GM12878 (cell line): ENCODE data around the gene OGFR. TPM values are rescaled to one million over a fixed set of nuclear protein-coding genes. Genes with fewer than 3 reads are reported as not detected.

Source experiments
- ATAC-seq: fragments of 200-7000 bp; cut with Tn5 transposase; 3 replicates; pipeline ENCODE4 v1.9.1; 2020; ENCODE audit warnings: mild to moderate bottlenecking, moderate library complexity
- BruUV-seq: library from RNA; stranded (reverse); fragments of 400-500 nt; replicated peaks from 2 replicates; lab custom pipeline; 2021; lab: Mats Ljungman, UMichigan
- CTCF ChIA-PET: fragments of 300-600 bp; sonication (Branson Sonifier 250); formaldehyde crosslinking; extraction: SDS; loops from one replicate; lab custom pipeline; 2021; ENCODE audit warnings: inconsistent platforms; lab: Yijun Ruan, JAX
- POLR2A ChIA-PET: fragments of 350-600 bp; formaldehyde crosslinking; extraction: SDS; loops from one replicate; lab custom pipeline; 2021; ENCODE audit warnings: inconsistent platforms; lab: Charles Lee
- RAD21 ChIA-PET: fragments of 300-600 bp; sonication (Branson Sonifier 250); formaldehyde crosslinking; loops from one replicate; lab custom pipeline; 2023; ENCODE audit warnings: antibody characterized with exemption; ENCODE audit not compliant: unreplicated experiment; lab: Charles Lee
- SMC1A ChIA-PET: fragments of 300-600 bp; sonication (Branson Sonifier 250); formaldehyde crosslinking; loops from one replicate; lab custom pipeline; 2023; ENCODE audit not compliant: unreplicated experiment, uncharacterized antibody; lab: Charles Lee
- DNase-seq: peaks from one replicate; pipeline ENCODE4 v3.0.0-alpha.2; 2011; ENCODE audit warnings: low read depth, low spot score
- FAIRE-seq: peaks from 3 replicates; lab custom pipeline; 2011; peaks lifted over from hg19 to GRCh38; lab: Jason Lieb, UNC
- H2AFZ ChIP-seq: 2 replicates; pipeline ENCODE4 v1.6.0; 2011; ENCODE audit warnings: low read depth, low read length, control low read depth; ENCODE audit not compliant: control insufficient read depth
- H3K27ac ChIP-seq: 2 replicates; pipeline ENCODE4 v1.5.1; 2011; ENCODE audit warnings: control low read depth; ENCODE audit not compliant: control insufficient read depth, insufficient read depth
- H3K27me3 ChIP-seq, 2 experiments: replicated peaks in 1 of 2; 2 replicates each; pipeline versions ENCODE4 v1.6.0 to v1.6.1; 2011; ENCODE audit warnings: low read length in 1 of 2; ENCODE audit not compliant: control insufficient read depth in 2 of 2, insufficient read depth in 2 of 2
- H3K36me3 ChIP-seq, 2 experiments: 2 replicates each; pipeline ENCODE4 v1.5.1; 2011; ENCODE audit warnings: low read length in 1 of 2; ENCODE audit not compliant: control insufficient read depth in 2 of 2, insufficient read depth in 2 of 2
- H3K4me1 ChIP-seq: 2 replicates; pipeline ENCODE4 v1.6.1; 2011; ENCODE audit warnings: mild to moderate bottlenecking, low read length, moderate library complexity, mixed read lengths; ENCODE audit not compliant: control insufficient read depth, insufficient read depth
- H3K4me2 ChIP-seq: 2 replicates; pipeline ENCODE4 v1.6.0; 2011; ENCODE audit warnings: control low read depth; ENCODE audit not compliant: control insufficient read depth, insufficient read depth
- H3K4me3 ChIP-seq: fragments of 200-600 bp; sonication (generic); 2 replicates; pipeline ENCODE4 v1.5.1; 2016
- H3K79me2 ChIP-seq: 2 replicates; pipeline ENCODE4 v1.6.0; 2011; ENCODE audit warnings: low read length; ENCODE audit not compliant: control insufficient read depth, insufficient read depth
- H3K9ac ChIP-seq: 2 replicates; pipeline ENCODE4 v1.8.0; 2011; ENCODE audit warnings: low read length, control low read depth, mixed read lengths; ENCODE audit not compliant: control insufficient read depth, insufficient read depth
- H3K9me3 ChIP-seq: replicated peaks from 3 replicates; pipeline ENCODE4 v1.5.1; 2011; ENCODE audit warnings: mild to moderate bottlenecking, low read length; ENCODE audit not compliant: control insufficient read depth, insufficient read depth
- H4K20me1 ChIP-seq: 2 replicates; pipeline ENCODE4 v1.6.0; 2011; ENCODE audit not compliant: control insufficient read depth, insufficient read depth
- IRF4 ChIP-seq: IDR thresholded peaks from 2 replicates; pipeline ENCODE4 v1.6.1; 2011; ENCODE audit warnings: low read depth, low read length
- KDM1A ChIP-seq: fragments of 200-600 bp; sonication (generic); IDR thresholded peaks from 2 replicates; pipeline ENCODE4 v1.6.1; 2016; ENCODE audit warnings: borderline replicate concordance
- KLF5 ChIP-seq: fragments of 450-650 bp; IDR thresholded peaks from 2 replicates; pipeline ENCODE4 v1.6.1; 2014; ENCODE audit warnings: mild to moderate bottlenecking; ENCODE audit not compliant: partially characterized antibody
- PAX5 ChIP-seq: IDR thresholded peaks from 2 replicates; pipeline ENCODE4 v1.6.1; 2011; ENCODE audit warnings: low read depth, low read length, borderline replicate concordance
- RBBP5 ChIP-seq: fragments of 200-600 bp; sonication (generic); conservative IDR thresholded peaks from 2 replicates; pipeline ENCODE4 v1.6.1; 2016
- RCOR1 ChIP-seq: conservative IDR thresholded peaks from 2 replicates; pipeline ENCODE4 v1.6.1; 2012; ENCODE audit warnings: low read depth, low read length, improper control_type of control experiment
- RELA ChIP-seq: fragments of 450-650 bp; IDR thresholded peaks from 2 replicates; pipeline ENCODE4 v1.8.0; 2014; ENCODE audit warnings: borderline replicate concordance; ENCODE audit not compliant: partially characterized antibody
- RUNX3 ChIP-seq: IDR thresholded peaks from 2 replicates; pipeline ENCODE4 v1.6.1; 2012; ENCODE audit warnings: low read length, inconsistent platforms
- SPI1 ChIP-seq: IDR thresholded peaks from 2 replicates; pipeline ENCODE4 v1.6.1; 2011; ENCODE audit warnings: low read depth, mild to moderate bottlenecking, low read length, moderate library complexity, borderline replicate concordance; ENCODE audit not compliant: insufficient read depth
- SREBF1 ChIP-seq: IDR thresholded peaks from 2 replicates; pipeline ENCODE4 v1.6.1; 2012; ENCODE audit warnings: mild to moderate bottlenecking, low read length
- TBL1XR1 ChIP-seq: IDR thresholded peaks from 2 replicates; pipeline ENCODE4 v1.6.1; 2012; ENCODE audit warnings: low read depth, low read length, improper control_type of control experiment
- ZNF622 ChIP-seq: fragments of 450-650 bp; IDR thresholded peaks from 2 replicates; pipeline ENCODE4 v1.6.1; 2017; ENCODE audit warnings: mild to moderate bottlenecking, inconsistent platforms
- ZSCAN29 ChIP-seq: fragments of 450-650 bp; IDR thresholded peaks from 2 replicates; pipeline ENCODE4 v1.6.1; 2017; ENCODE audit warnings: mild to moderate bottlenecking, moderate library complexity
- WGBS: methylation state at CpG from one replicate; pipeline ENCODE4 v1.1.6; 2016; ENCODE audit warnings: low lambda C conversion rate; ENCODE audit not compliant: insufficient replicate concordance, insufficient coverage; ENCODE audit errors: missing lambda C conversion rate; 5-methylcytosine and 5-hydroxymethylcytosine counted together
- in situ Hi-C: fragments of 300-500 bp; cut with MboI; formaldehyde crosslinking; loops from 9 replicates; pipeline ENCODE4 v1.14.3; 2018; ENCODE audit warnings: mixed read lengths
- intact Hi-C: fragments of 100-400 bp; cut with micrococcal nuclease; formaldehyde crosslinking; loops from one replicate; pipeline ENCODE4 v1.14.2; 2022; ENCODE audit not compliant: unreplicated experiment
- polyA plus RNA-seq, 11 experiments: library from polyadenylated mRNA; depleted of rRNA in 4 of 11; unstranded in 6 of 11; stranded (reverse) in 5 of 11; fragments of >200 nt; fragmentation: Nextera tagmentation in 4 of 11; fragmentation: Illumina TruSeq in 1 of 11; extraction: Ambion mirVana in 4 of 11; extraction: Trizol in 1 of 11; gene quantifications; 1 replicate in 1 of 11; 2 replicates in 10 of 11; pipeline versions ENCODE4 v1.2.1 to v1.2.3, GENCODE V29; 2011 to 2016; ENCODE audit warnings: inconsistent platforms in 2 of 11, missing spikeins in 2 of 11, low read depth in 1 of 11
- total RNA-seq, 4 experiments: library from RNA; depleted of rRNA in 3 of 4; stranded (reverse); fragments of >200 nt in 3 of 4; fragmentation: Illumina TruSeq in 1 of 4; extraction: Trizol in 1 of 4; gene quantifications; 2 replicates each; pipeline versions ENCODE4 v1.2.1 to v1.2.3, GENCODE V29; 2013 to 2021
- TF ChIP-seq, protein P1 (sequence below): IDR thresholded peaks from 2 replicates; pipeline ENCODE4 v1.6.1; 2011; ENCODE audit warnings: borderline replicate concordance, low read depth, mild to moderate bottlenecking, moderate library complexity, low read length; ENCODE audit not compliant: insufficient read depth, poor library complexity, severe bottlenecking
- TF ChIP-seq, protein P2 (sequence below): fragments of 450-650 bp; IDR thresholded peaks from 2 replicates; pipeline ENCODE4 v1.6.1; 2017; ENCODE audit warnings: mild to moderate bottlenecking, low read depth, inconsistent platforms; ENCODE audit not compliant: poor library complexity, severe bottlenecking

OGFR gene
- total and polyA plus RNA-seq, 10 of the 15 experiments (the other 5 are each of a cell fraction or from before 2014, with no cell fraction given), result 0.72 to 62.1 (median 27.3) TPM

DNA sequence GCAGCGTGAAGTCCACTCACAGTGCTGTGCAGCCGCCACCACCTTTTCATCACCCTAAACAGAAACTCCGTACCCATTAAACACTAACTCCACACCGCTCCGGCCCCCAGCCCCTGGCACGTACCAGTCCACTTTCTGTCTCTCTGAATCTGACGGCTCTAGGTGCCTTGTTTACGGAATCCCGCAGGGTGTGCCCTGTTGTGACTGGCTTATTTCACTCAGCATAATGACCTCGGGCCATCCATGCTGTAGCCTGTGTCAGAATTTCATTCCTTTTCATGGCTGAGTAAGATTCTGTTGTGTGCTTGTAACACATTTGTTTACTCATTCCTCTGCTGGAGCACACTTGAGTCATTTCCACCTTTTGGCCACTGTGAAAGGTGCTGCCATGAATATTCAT lies 39.0 kb downstream of the OGFR start:
- ChIA-PET SMC1A (no interaction called here), RAD21 (no interaction called here), POLR2A (no interaction called here), CTCF (no interaction called here)
- Histone ChIP-seq H4K20me1 (no peaks in the 10 kb centered on the region; the same call in 1 of the 2 replicates), H2AFZ (no peak overlapping the region), H3K79me2 (no peaks in the 10 kb centered on the region), H3K9ac (no peak overlapping the region), H3K4me1 (no peaks in the 10 kb centered on the region), H3K9me3 (no peaks in the 10 kb centered on the region), H3K4me3 (no peak overlapping the region), H3K36me3 (peaks cover 0 to 3% of the 10 kb centered on the region in 2 experiments; a peak in 1 of 4 replicates), H3K4me2 (no peak overlapping the region), H3K27me3 (no peaks in the 10 kb centered on the region; a peak in 1 of 4 replicates), H3K27ac (no peak overlapping the region)
- FAIRE-seq, result no peak
- no TSS peak for BruUV-seq
- TF ChIP-seq, protein P1, sequence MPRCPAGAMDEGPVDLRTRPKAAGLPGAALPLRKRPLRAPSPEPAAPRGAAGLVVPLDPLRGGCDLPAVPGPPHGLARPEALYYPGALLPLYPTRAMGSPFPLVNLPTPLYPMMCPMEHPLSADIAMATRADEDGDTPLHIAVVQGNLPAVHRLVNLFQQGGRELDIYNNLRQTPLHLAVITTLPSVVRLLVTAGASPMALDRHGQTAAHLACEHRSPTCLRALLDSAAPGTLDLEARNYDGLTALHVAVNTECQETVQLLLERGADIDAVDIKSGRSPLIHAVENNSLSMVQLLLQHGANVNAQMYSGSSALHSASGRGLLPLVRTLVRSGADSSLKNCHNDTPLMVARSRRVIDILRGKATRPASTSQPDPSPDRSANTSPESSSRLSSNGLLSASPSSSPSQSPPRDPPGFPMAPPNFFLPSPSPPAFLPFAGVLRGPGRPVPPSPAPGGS, result peak; percentile 25
- no peak for TF ChIP-seq TBL1XR1
- no peak for ATAC-seq
- no peak for DNase-seq
- intact Hi-C loops, result no loop called here
- 81% methylated on average over 10 of the region's 10 CpGs for WGBS
- in situ Hi-C loops, result no loop called here

DNA sequence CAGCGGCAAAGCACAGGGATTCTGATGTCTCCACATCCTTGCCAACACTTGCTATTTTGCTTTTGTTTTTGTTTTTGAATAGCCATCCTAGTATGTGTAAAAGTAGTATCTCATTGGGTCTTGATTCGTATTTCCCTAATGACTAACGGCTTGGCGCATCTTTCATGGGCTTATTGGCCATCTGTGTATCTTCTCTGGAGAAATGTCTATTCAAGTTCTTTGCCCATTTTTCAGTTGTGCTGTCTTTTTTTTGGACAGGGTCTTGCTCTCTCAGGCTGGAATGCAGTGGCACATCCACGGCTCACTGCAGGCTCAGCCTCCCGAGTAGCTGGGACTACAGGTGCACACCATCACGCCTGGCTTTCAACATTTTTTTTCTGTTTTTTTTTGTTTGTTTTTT lies 39.5 kb downstream of the OGFR start:
- ChIA-PET POLR2A (interaction anchor here (0.6 kb wide), 1 partner anchor 22 kb away, joined by 3 read pairs; no protein-coding TSS in a partner anchor), SMC1A (no interaction called here), RAD21 (interaction anchor here (1.0 kb wide), 1 partner anchor 165 kb away, joined by 3 read pairs; no protein-coding TSS in a partner anchor), CTCF (interaction anchor here (0.6 to 0.7 kb wide), 3 partner anchors 9 to 167 kb away, joined by 3 to 5 read pairs (median 4); no protein-coding TSS in a partner anchor)
- TF ChIP-seq SPI1 (no peak), RCOR1 (no peak), IRF4 (no peak), RELA (no peak), SREBF1 (no peak), PAX5 (no peak), RBBP5 (no peak), ZSCAN29 (no peak), ZNF622 (no peak), KLF5 (no peak), RUNX3 (no peak), KDM1A (no peak)
- TF ChIP-seq, protein P2, sequence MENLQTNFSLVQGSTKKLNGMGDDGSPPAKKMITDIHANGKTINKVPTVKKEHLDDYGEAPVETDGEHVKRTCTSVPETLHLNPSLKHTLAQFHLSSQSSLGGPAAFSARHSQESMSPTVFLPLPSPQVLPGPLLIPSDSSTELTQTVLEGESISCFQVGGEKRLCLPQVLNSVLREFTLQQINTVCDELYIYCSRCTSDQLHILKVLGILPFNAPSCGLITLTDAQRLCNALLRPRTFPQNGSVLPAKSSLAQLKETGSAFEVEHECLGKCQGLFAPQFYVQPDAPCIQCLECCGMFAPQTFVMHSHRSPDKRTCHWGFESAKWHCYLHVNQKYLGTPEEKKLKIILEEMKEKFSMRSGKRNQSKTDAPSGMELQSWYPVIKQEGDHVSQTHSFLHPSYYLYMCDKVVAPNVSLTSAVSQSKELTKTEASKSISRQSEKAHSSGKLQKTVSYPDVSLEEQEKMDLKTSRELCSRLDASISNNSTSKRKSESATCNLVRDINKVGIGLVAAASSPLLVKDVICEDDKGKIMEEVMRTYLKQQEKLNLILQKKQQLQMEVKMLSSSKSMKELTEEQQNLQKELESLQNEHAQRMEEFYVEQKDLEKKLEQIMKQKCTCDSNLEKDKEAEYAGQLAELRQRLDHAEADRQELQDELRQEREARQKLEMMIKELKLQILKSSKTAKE, result no peak
- no peak overlapping the region for H2AFZ ChIP-seq
- WGBS, result 87% methylated on average over 7 of the region's 7 CpGs
- BruUV-seq, result no TSS peak
- no peak overlapping the region for H3K4me2 ChIP-seq
- intact Hi-C loops (no loop called here), in situ Hi-C loops (no loop called here)
- H3K27me3 ChIP-seq, result no peaks in the 10 kb centered on the region; a peak in 1 of 4 replicates
- ATAC-seq, result no peak
- FAIRE-seq, result no peak
- no peak overlapping the region for H3K9ac ChIP-seq
- no peak overlapping the region for H3K4me3 ChIP-seq
- H4K20me1 ChIP-seq, result no peaks in the 10 kb centered on the region; the same call in 1 of the 2 replicates
- peaks cover 0 to 3% of the 10 kb centered on the region in 2 experiments; a peak in 1 of 4 replicates for H3K36me3 ChIP-seq
- no peaks in the 10 kb centered on the region for H3K79me2 ChIP-seq
- DNase-seq, result no peak
- no peak overlapping the region for H3K27ac ChIP-seq
- no peaks in the 10 kb centered on the region for H3K4me1 ChIP-seq
- no peaks in the 10 kb centered on the region for H3K9me3 ChIP-seq
